AG04449 (cell line): ENCODE results near the gene LTA.

Experiments
- CTCF ChIA-PET: fragments of 350-600 bp; formaldehyde crosslinking; extraction: SDS; loops from one replicate; lab custom pipeline; 2021; ENCODE audit warnings: antibody characterized with exemption; lab: Yijun Ruan, JAX
- POLR2A ChIA-PET: fragments of 400-600, 350-600 bp; formaldehyde crosslinking; extraction: SDS; loops from one replicate; lab custom pipeline; 2020; ENCODE audit warnings: antibody characterized with exemption, inconsistent platforms; lab: Yijun Ruan, JAX
- DNase-seq: peaks from one replicate; pipeline ENCODE4 v3.0.0-alpha.2; 2010; ENCODE audit warnings: low read depth, low spot score
- H3K4me3 ChIP-seq: 2 replicates; pipeline ENCODE4 v1.5.1; 2011; ENCODE audit warnings: low read depth, mild to moderate bottlenecking, control low read depth, low read length
- TF ChIP-seq, protein P1 (sequence below): IDR thresholded peaks from one replicate; pipeline ENCODE4 v1.5.1; 2011; ENCODE audit warnings: mild to moderate bottlenecking, moderate library complexity, low read length, control low read depth, inconsistent platforms; ENCODE audit not compliant: insufficient read depth; ENCODE audit errors: missing control alignments

Gene LTA

DNA sequence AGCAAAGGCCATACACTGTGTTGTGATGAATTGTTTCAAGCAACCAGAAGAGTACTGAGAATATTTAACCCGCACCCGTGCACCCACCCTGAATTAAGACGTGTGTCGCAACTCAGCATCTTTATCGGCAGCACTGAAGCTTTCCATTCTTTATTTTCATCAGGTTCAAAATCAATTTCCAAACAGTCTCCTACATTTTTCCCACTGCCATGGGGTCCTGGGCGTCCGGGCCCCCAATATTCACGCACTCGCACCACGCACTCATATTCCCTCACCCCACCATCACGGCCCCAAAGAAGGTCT lies 8.3 kb downstream of the LTA start:
- ChIA-PET POLR2A (interaction anchor here (1.0 to 1.9 kb wide), 3 partner anchors 12 to 33 kb away, joined by 4 read pairs; partner anchors contain the start of gene NFKBIL1), CTCF (interaction anchor here (1.1 to 31.3 kb wide), 12 partner anchors 9 to 150 kb away, joined by 3 to 1569 read pairs (median 4); partner anchors contain the start of genes ATP6V1G2, DDX39B, LTA and LY6G5C)
- TF ChIP-seq, protein P1, sequence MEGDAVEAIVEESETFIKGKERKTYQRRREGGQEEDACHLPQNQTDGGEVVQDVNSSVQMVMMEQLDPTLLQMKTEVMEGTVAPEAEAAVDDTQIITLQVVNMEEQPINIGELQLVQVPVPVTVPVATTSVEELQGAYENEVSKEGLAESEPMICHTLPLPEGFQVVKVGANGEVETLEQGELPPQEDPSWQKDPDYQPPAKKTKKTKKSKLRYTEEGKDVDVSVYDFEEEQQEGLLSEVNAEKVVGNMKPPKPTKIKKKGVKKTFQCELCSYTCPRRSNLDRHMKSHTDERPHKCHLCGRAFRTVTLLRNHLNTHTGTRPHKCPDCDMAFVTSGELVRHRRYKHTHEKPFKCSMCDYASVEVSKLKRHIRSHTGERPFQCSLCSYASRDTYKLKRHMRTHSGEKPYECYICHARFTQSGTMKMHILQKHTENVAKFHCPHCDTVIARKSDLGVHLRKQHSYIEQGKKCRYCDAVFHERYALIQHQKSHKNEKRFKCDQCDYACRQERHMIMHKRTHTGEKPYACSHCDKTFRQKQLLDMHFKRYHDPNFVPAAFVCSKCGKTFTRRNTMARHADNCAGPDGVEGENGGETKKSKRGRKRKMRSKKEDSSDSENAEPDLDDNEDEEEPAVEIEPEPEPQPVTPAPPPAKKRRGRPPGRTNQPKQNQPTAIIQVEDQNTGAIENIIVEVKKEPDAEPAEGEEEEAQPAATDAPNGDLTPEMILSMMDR = no peak
- peak overlapping the region; percentile 89 for H3K4me3 ChIP-seq
- DNase-seq = no peak

DNA sequence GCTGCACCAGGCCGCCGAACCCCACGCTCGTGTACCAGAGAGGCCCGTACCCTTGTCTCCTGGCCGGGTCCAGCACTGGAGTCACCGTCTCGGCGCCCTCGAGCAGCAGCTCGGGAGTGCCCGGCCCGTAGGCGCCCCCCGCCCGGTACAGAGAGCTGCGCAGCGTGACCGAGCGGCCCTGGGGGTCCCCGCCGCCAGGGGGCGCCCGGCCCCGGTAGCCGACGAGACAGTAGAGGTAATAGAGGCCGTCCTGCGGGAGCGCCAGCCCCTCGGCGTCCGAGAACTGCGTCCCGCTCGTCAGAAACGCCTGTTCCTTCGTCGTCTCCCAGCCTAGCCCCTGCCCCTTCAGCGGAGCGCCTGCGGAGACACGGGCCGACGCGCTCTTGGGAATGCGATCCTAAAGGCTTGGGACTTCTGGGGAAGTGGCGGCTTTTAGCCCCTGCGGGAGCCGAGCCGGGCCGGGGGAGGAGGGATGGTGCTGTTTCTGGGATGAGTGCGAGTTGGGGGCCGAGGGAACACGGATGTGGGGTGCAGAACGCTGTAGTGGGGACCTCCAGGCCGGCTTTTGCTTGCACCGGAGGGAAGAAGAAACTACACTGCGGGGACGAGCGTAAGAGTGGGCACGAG lies 8.8 kb downstream of the LTA start:
- CTCF ChIA-PET = interaction anchor here (1.1 to 31.3 kb wide), 10 partner anchors 8 to 149 kb away, joined by 3 to 1569 read pairs (median 5); partner anchors contain the start of genes ATP6V1G2, DDX39B, LTA and NCR3

DNA sequence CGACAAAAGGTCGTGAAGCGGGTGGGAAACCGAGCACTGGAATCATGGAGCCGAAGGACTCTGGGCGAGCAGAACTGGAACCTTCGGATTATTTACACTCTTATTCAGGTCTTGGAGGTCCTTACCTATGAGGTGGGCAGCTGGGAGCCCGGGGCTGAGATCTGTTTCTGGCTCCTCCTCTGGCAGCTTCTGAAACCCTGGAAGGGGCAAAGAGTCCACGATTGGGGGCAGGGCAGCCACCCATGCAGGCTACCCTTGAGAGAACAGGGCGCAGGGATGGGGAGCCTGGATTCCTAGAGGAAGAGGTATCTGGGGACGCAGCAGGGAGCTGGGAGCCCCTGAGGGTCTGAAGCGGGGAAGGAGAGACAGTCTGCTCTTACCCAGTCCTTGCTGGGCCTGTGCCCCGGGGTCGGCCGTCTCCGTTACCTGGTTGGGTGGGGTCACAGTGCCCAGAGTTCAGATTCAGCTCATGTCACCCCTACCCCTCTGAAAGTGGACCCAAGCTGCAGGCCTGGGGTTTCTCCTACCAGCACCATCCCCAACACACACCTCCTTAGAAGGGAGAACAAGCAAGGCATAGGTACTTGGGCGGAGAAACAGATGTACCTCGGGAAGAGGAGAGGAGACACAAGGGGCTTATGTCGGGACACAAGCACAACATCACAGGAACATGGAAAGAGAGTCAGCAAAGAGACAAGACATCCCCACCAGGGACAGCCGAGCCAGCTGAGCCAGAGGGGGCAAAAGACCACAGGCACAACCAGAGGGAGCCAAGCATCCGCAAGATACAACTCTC lies 9.5 kb downstream of the LTA start:
- CTCF ChIA-PET = interaction anchor here (1.1 to 31.3 kb wide), 7 partner anchors 7 to 72 kb away, joined by 3 to 1569 read pairs (median 7); partner anchors contain the start of genes ATP6V1G2, DDX39B, LTA and NCR3
- peak overlapping the region; percentile 89 for H3K4me3 ChIP-seq
- TF ChIP-seq, protein P1 = no peak
- no peak for DNase-seq
- POLR2A ChIA-PET = interaction anchor here (0.6 to 1.9 kb wide), 3 partner anchors 17 to 34 kb away, joined by 3 to 4 read pairs (median 4); partner anchors contain the start of gene NFKBIL1

More for the DNA sequence above, 8.8 kb downstream of the LTA start:
- TF ChIP-seq, protein P1 = peak; percentile 93
- DNase-seq = no peak
- POLR2A ChIA-PET = interaction anchor here (0.6 to 1.9 kb wide), 4 partner anchors 12 to 33 kb away, joined by 3 to 4 read pairs (median 4); partner anchors contain the start of gene NFKBIL1
- peak overlapping the region; percentile 89 for H3K4me3 ChIP-seq

DNA sequence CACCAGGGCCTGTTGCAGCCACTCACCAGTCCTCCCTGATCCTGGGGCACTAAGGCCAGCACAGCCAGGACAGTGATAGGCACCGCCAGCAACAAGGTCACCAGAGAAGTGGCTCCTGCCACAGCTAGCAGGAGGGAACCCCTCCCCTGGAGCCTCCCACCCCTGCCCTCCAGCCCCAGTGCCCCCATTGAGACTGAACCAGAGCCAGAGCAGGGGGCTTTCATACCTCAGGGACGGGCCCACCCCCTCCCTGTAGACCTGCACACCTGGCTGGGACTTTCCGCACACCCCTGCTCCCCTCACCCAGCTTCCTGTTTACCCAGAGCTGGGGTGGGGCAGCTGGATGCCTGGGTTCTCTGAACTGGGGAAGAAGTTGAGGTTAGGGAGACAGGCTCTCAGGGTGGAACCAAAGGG lies 10.1 kb downstream of the LTA start, which contains the start of gene LTB:
TSS of gene LTB (minus strand) at position 195 of the 414 bp plus-strand sequence. CDS start at position 188, 7 bp downstream.
- peak within 1 kb of the TSS; percentile 89 for H3K4me3 ChIP-seq
- DNase-seq = no peak
- TF ChIP-seq, protein P1 = no peak
- CTCF ChIA-PET = interaction anchor here (1.1 to 31.3 kb wide), 5 partner anchors 7 to 54 kb away, joined by 3 to 1569 read pairs (median 40); partner anchors contain the start of genes ATP6V1G2, DDX39B, LTA and NCR3
- POLR2A ChIA-PET = interaction anchor here (1.9 kb wide), 2 partner anchors 16 to 35 kb away, joined by 4 read pairs; partner anchors contain the start of gene NFKBIL1

DNA sequence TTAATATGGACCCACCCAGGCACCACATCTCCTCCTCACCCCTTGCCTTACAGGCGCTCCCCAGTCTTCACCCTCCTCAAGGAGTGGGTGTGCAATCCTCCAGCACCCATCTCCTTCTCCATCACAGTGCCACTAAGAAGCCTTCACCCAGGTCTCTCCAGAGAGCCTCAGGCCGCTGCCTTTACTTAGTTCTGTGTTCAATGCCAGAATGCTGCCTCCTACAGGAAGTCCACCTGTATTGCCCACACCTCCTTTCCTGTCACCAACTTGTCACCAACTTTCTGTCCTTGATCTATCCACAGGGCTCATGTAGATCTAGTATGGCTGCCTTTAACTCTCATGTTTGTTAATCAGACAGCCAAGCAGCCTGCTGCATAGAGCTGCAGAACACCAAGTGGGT lies 13.4 kb downstream of the LTA start:
- CTCF ChIA-PET = interaction anchor here (0.9 to 31.3 kb wide), 5 partner anchors 8 to 33 kb away, joined by 3 to 1569 read pairs (median 15); partner anchors contain the start of genes ATP6V1G2, DDX39B, LTA and NCR3
- TF ChIP-seq, protein P1 = no peak

More for the DNA sequence above, 13.4 kb downstream of the LTA start:
- DNase-seq = no peak
- no peak overlapping the region for H3K4me3 ChIP-seq
- POLR2A ChIA-PET = no interaction called here
